Measurements from ENCODE around the gene DOLPP1. TPM values are rescaled to one million over a fixed set of nuclear protein-coding genes. Genes with fewer than 3 reads are reported as not detected.
A peak's percentile ranks its signal among the peaks of the same experiment; 100 is the strongest.
"Not testable (repeated sequence)": the region's sequence is repeated elsewhere in the genome, so short reads cannot be mapped to it uniquely, and the experiment has no call there.

DOLPP1 gene
- total and polyA plus RNA-seq, 2 donors from 2014 or later, result 9.1 to 12.1 TPM

DNA sequence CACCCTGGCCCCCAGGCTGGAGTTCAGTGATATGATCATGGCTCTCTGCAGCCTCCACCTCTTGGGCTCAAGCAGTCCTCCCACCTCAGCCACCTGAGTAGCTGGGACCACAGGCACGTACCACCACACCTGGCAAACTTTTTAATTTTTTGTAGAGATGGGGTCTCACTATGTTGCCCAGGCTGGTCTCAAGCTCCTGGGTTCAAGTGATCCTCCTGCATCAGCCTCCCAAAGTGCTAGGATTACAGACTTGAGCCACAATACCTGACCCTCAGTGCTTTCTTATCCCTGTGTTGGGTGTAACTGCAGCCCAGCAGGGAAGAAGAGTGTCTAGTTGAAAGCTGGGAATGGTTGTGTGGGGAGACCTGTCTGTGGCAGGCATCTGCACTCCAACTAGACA lies 41.2 kb downstream of the DOLPP1 start:
- H3K9ac ChIP-seq (ENCODE audit: low read length in 3 of 3), result no peak overlapping the region
- peaks cover 0 to 3% (median 0%) of the 10 kb centered on the region in 3 donors for H3K4me1 ChIP-seq (ENCODE audit: control insufficient read depth in 2 of 3, insufficient read depth in 2 of 3, low read depth in 1 of 3, low read length in 3 of 3)
- H3K27me3 ChIP-seq (ENCODE audit: control insufficient read depth, insufficient read depth, low read length), result no peaks in the 10 kb centered on the region
- intact Hi-C loops (cut with DNase I), result loop anchor here (10.0 kb wide), 1 partner anchor 663 kb away; no protein-coding TSS in a partner anchor
- H3K36me3 ChIP-seq (ENCODE audit: control insufficient read depth in 2 of 3, insufficient read depth in 3 of 3, low read length in 3 of 3), result peaks cover 0 to 29% (median 15%) of the 10 kb centered on the region in 3 donors
- H3K27ac ChIP-seq (ENCODE audit: low read depth in 2 of 2, low read length in 2 of 2), result no peak overlapping the region
- H3K4me3 ChIP-seq (ENCODE audit: low read length in 3 of 3), result no peak overlapping the region
- no peaks in the 10 kb centered on the region for H3K9me3 ChIP-seq (ENCODE audit: control insufficient read depth in 2 of 3, insufficient read depth in 1 of 3, low read length in 3 of 3)
- TF ChIP-seq, protein P1, sequence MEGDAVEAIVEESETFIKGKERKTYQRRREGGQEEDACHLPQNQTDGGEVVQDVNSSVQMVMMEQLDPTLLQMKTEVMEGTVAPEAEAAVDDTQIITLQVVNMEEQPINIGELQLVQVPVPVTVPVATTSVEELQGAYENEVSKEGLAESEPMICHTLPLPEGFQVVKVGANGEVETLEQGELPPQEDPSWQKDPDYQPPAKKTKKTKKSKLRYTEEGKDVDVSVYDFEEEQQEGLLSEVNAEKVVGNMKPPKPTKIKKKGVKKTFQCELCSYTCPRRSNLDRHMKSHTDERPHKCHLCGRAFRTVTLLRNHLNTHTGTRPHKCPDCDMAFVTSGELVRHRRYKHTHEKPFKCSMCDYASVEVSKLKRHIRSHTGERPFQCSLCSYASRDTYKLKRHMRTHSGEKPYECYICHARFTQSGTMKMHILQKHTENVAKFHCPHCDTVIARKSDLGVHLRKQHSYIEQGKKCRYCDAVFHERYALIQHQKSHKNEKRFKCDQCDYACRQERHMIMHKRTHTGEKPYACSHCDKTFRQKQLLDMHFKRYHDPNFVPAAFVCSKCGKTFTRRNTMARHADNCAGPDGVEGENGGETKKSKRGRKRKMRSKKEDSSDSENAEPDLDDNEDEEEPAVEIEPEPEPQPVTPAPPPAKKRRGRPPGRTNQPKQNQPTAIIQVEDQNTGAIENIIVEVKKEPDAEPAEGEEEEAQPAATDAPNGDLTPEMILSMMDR (IDR thresholded peaks at IDR 0.05; ENCODE audit: borderline replicate concordance, extremely low read depth, insufficient read depth), result no peak
- FAIRE-seq, result no peak
- peak in 1 of 5 donors; percentile 27 for DNase-seq

DNA sequence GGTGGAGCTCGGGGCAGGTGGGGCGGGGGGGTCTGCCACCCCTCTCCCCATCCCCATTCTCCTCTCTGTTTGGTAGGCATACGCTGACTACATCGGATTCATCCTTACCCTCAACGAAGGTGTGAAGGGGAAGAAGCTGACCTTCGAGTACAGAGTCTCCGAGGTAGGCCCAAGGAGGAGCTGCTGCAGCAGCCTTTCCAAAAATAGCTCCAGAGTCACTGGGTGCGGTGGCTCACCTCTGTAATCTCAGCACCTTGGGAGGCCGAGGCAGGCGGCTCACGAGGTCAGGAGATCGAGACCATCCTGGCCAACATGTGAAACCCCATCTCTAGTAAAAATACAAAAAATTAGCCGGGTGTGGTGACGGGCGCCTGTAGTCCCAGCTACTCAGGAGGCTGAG lies 42.1 kb downstream of the DOLPP1 start:
- FAIRE-seq; H3K27me3 ChIP-seq (ENCODE audit: control insufficient read depth, insufficient read depth, low read length); H3K4me1 ChIP-seq (ENCODE audit: control insufficient read depth in 2 of 3, insufficient read depth in 2 of 3, low read depth in 1 of 3, low read length in 3 of 3); H3K27ac ChIP-seq (ENCODE audit: low read depth in 2 of 2, low read length in 2 of 2); H3K4me3 ChIP-seq (ENCODE audit: low read length in 3 of 3); H3K9ac ChIP-seq (ENCODE audit: low read length in 3 of 3); H3K9me3 ChIP-seq (ENCODE audit: control insufficient read depth in 2 of 3, insufficient read depth in 1 of 3, low read length in 3 of 3): not testable (repeated sequence)
- intact Hi-C loops (cut with DNase I), result loop anchor here (10.0 kb wide), 1 partner anchor 662 kb away; no protein-coding TSS in a partner anchor
- H3K36me3 ChIP-seq (ENCODE audit: control insufficient read depth in 2 of 3, insufficient read depth in 3 of 3, low read length in 3 of 3), result peaks cover 0 to 29% (median 21%) of the 10 kb centered on the region in 3 donors
- peak in 1 of 5 donors; percentile 40 for DNase-seq

DNA sequence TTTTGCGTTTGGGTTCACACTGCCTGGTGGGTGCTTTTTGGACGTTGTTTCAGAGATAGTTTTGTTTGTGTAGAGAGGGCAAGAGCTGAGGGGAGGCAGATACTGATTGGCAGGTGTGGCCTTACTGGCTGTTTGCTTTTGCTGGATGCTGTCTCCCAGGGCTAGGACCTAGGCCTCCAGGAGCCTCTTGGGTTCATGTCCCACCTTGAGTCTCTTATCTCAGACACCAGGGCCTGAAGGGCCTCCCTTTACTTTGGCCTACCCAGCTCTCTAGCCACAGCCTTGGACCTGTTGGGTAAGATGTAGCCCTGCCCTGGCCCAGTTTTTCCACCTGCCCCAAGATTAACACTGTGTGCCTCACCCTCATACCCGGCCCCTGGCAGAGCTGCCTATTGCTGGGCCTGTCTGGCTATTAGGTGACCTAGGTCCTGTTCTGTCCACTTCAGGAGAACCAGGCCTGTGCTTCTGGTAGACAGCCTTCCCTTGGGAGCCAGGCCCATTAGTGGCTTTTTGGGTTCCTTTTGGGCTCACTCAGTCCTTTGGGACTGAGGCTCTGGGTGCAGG lies 43.7 kb downstream of the DOLPP1 start:
- Histone ChIP-seq H3K27ac (ENCODE audit: low read depth in 2 of 2, low read length in 2 of 2) (no peak overlapping the region), H3K4me1 (ENCODE audit: control insufficient read depth in 2 of 3, insufficient read depth in 2 of 3, low read depth in 1 of 3, low read length in 3 of 3) (peaks cover 0 to 4% (median 0%) of the 10 kb centered on the region in 3 donors), H3K9ac (ENCODE audit: low read length in 3 of 3) (no peak overlapping the region), H3K9me3 (ENCODE audit: control insufficient read depth in 2 of 3, insufficient read depth in 1 of 3, low read length in 3 of 3) (no peaks in the 10 kb centered on the region), H3K36me3 (ENCODE audit: control insufficient read depth in 2 of 3, insufficient read depth in 3 of 3, low read length in 3 of 3) (peaks cover 0 to 29% (median 22%) of the 10 kb centered on the region in 3 donors), H3K27me3 (ENCODE audit: control insufficient read depth, insufficient read depth, low read length) (no peaks in the 10 kb centered on the region), H3K4me3 (ENCODE audit: low read length in 3 of 3) (no peak overlapping the region)
- intact Hi-C loops (cut with DNase I), result loop anchor here (10.0 kb wide), 1 partner anchor 660 kb away; no protein-coding TSS in a partner anchor
- FAIRE-seq (no peak), DNase-seq (peak in 1 of 5 donors; percentile 62)
- TF ChIP-seq, protein P1 (IDR thresholded peaks at IDR 0.05; ENCODE audit: borderline replicate concordance, extremely low read depth, insufficient read depth), result no peak

DNA sequence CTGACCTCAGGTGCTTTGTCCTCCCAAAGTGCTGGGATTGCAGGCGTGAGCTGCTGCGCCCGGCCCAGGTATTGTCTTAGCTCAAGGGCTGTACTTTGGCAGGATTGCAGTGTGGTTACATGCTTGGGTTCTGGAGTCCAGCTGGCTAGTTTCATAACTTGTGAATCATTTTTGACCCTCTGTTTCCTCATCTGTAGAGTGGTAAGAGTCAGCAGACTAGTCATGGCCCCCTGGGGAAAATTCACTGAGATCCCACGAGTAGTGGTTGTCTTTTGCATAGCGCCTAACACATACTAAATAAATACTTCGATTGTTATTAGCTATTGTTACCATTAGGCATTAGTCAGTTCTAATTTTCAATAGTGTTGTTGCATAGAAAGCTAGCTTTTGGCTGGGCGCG lies 44.6 kb downstream of the DOLPP1 start:
- intact Hi-C loops (cut with DNase I), result loop anchor here (10.0 kb wide), 1 partner anchor 659 kb away; no protein-coding TSS in a partner anchor
- TF ChIP-seq, protein P1 (IDR thresholded peaks at IDR 0.05; ENCODE audit: borderline replicate concordance, extremely low read depth, insufficient read depth), result no peak
- H3K9me3 ChIP-seq (ENCODE audit: control insufficient read depth in 2 of 3, insufficient read depth in 1 of 3, low read length in 3 of 3), result no peaks in the 10 kb centered on the region
- FAIRE-seq, result no peak
- H3K27ac ChIP-seq (ENCODE audit: low read depth in 2 of 2, low read length in 2 of 2), result no peak overlapping the region
- no peak for DNase-seq
- no peak overlapping the region for H3K4me3 ChIP-seq (ENCODE audit: low read length in 3 of 3)
- no peaks in the 10 kb centered on the region for H3K27me3 ChIP-seq (ENCODE audit: control insufficient read depth, insufficient read depth, low read length)
- peaks cover 0 to 4% (median 0%) of the 10 kb centered on the region in 3 donors for H3K4me1 ChIP-seq (ENCODE audit: control insufficient read depth in 2 of 3, insufficient read depth in 2 of 3, low read depth in 1 of 3, low read length in 3 of 3)
- no peak overlapping the region for H3K9ac ChIP-seq (ENCODE audit: low read length in 3 of 3)
- peaks cover 0 to 33% (median 22%) of the 10 kb centered on the region in 3 donors for H3K36me3 ChIP-seq (ENCODE audit: control insufficient read depth in 2 of 3, insufficient read depth in 3 of 3, low read length in 3 of 3)

Measured in kidney (tissue), 14 donors.